Progenitor cell of endocrine pancreas (in vitro differentiated cells): ENCODE results near the gene SMAD3. TPM values are rescaled to one million over a fixed set of nuclear protein-coding genes. Genes with fewer than 3 reads are reported as not detected.

Experiments
- DNase-seq: peaks from one replicate; pipeline ENCODE4 v3.0.0; 2021; ENCODE audit warnings: low spot score; ENCODE audit not compliant: unreplicated experiment
- H3K27ac Mint-ChIP-seq: 2 replicates; pipeline ENCODE4 v1.8.0; 2021; ENCODE audit warnings: mild to moderate bottlenecking, moderate library complexity, mixed read lengths
- H3K27me3 Mint-ChIP-seq: 2 replicates; pipeline ENCODE4 v1.8.0; 2021; ENCODE audit warnings: mixed read lengths
- H3K36me3 Mint-ChIP-seq: 2 replicates; pipeline ENCODE4 v1.8.0; 2022; ENCODE audit warnings: mixed read lengths; ENCODE audit not compliant: insufficient read depth
- H3K4me1 Mint-ChIP-seq: 2 replicates; pipeline ENCODE4 v1.8.0; 2021; ENCODE audit warnings: low read depth, mixed read lengths
- H3K4me3 Mint-ChIP-seq: 2 replicates; pipeline ENCODE4 v1.8.0; 2021; ENCODE audit warnings: low read depth, mild to moderate bottlenecking, moderate library complexity, mixed read lengths
- H3K9me3 Mint-ChIP-seq: 2 replicates; pipeline ENCODE4 v1.8.0; 2021; ENCODE audit warnings: low read depth, mixed read lengths
- CTCF ChIP-seq: fragments of 200-600 bp; sonication (generic); IDR thresholded peaks from one replicate; pipeline ENCODE4 v1.5.0; 2021; ENCODE audit warnings: antibody characterized with exemption, mild to moderate bottlenecking; ENCODE audit not compliant: unreplicated experiment
- total RNA-seq: library from RNA; stranded (reverse); gene quantifications from 2 replicates; pipeline ENCODE4 v1.2.1, GENCODE V29; 2021

The SMAD3 gene
- total RNA-seq, 1 donor from 2014 or later = 51.3 TPM

GRCh38 chr15:67092752-67093503 is 27.5 kb downstream of the SMAD3 start:
- Mint-ChIP-seq H3K27ac (no peak overlapping the region), H3K4me3 (no peak overlapping the region)

GRCh38 chr15:67093504-67093862 is 28.1 kb downstream of the SMAD3 start:
- no peak for TF ChIP-seq CTCF
- Mint-ChIP-seq H3K36me3 (no peaks in the 10 kb centered on the region), H3K4me3 (no peak overlapping the region), H3K27ac (no peak overlapping the region), H3K27me3 (no peaks in the 10 kb centered on the region), H3K9me3 (no peaks in the 10 kb centered on the region), H3K4me1 (peaks cover 27% of the 10 kb centered on the region)
- DNase-seq = no peak

More at GRCh38 chr15:67092752-67093503, 27.5 kb downstream of the SMAD3 start:
- H3K36me3 Mint-ChIP-seq = no peaks in the 10 kb centered on the region
- no peak for TF ChIP-seq CTCF
- H3K4me1 Mint-ChIP-seq = peaks cover 32% of the 10 kb centered on the region
- H3K27me3 Mint-ChIP-seq = no peaks in the 10 kb centered on the region
- H3K9me3 Mint-ChIP-seq = no peaks in the 10 kb centered on the region
- DNase-seq = no peak

- DNase-seq = no peak
- no peaks in the 10 kb centered on the region for H3K27me3 Mint-ChIP-seq
- H3K27ac Mint-ChIP-seq = no peak overlapping the region
- no peak overlapping the region for H3K4me3 Mint-ChIP-seq
- peaks cover 25% of the 10 kb centered on the region for H3K4me1 Mint-ChIP-seq
- no peak for TF ChIP-seq CTCF
- no peaks in the 10 kb centered on the region for H3K36me3 Mint-ChIP-seq
- no peaks in the 10 kb centered on the region for H3K9me3 Mint-ChIP-seq
These were observed 28.8 kb downstream of the SMAD3 start for GRCh38 chr15:67094001-67094826.

GRCh38 chr15:67095912-67096311 is 30.5 kb downstream of the SMAD3 start:
- Mint-ChIP-seq H3K27me3 (no peaks in the 10 kb centered on the region), H3K4me1 (peaks cover 16% of the 10 kb centered on the region), H3K36me3 (no peaks in the 10 kb centered on the region), H3K9me3 (no peaks in the 10 kb centered on the region), H3K4me3 (no peak overlapping the region), H3K27ac (no peak overlapping the region)
- TF ChIP-seq CTCF = no peak
- no peak for DNase-seq

GRCh38 chr15:67096546-67097294 is 31.3 kb downstream of the SMAD3 start:
- DNase-seq = no peak
- Mint-ChIP-seq H3K27me3 (no peaks in the 10 kb centered on the region), H3K27ac (no peak overlapping the region), H3K4me1 (peaks cover 8% of the 10 kb centered on the region), H3K36me3 (no peaks in the 10 kb centered on the region), H3K9me3 (no peaks in the 10 kb centered on the region), H3K4me3 (no peak overlapping the region)
- TF ChIP-seq CTCF = no peak
